K562 treated with DMSO at 1 percent for 48 hours (cell line): ENCODE data around the gene ATP10D. TPM values are rescaled to one million over a fixed set of nuclear protein-coding genes. Genes with fewer than 3 reads are reported as not detected.

Experiments
- total RNA-seq: library from RNA; unstranded; fragments of 300-600 nt; gene quantifications from 2 replicates; pipeline ENCODE4 v1.2.3, GENCODE V29; 2022; ENCODE audit warnings: low replicate concordance; ENCODE audit errors: extremely low read depth

ATP10D gene
- total RNA-seq, result not detected in 2 replicates

GRCh38 chr4:47485047-47485692 is at the start of gene ATP10D:
TSS of gene ATP10D (plus strand) at chr4:47485275. CDS start at chr4:47512541, 27,266 bp downstream.

GRCh38 chr4:47463235-47463956 is 21.7 kb upstream of the ATP10D start, which contains the start of gene COMMD8:
TSS of gene COMMD8 (minus strand) at chr4:47463702. CDS start at chr4:47463651, 51 bp downstream.

Other genes with a start within 250 kb of the ATP10D start
- not detected in 2 replicates for gene COMMD8, start 21.6 kb upstream of the ATP10D start, total RNA-seq